GM19099 (cell line): ENCODE data around the gene MSRB1.

Source experiments
- POLR2A ChIP-seq: IDR thresholded peaks from 3 replicates; pipeline ENCODE4 v1.6.1; 2011; ENCODE audit warnings: low read depth; ENCODE audit not compliant: insufficient read length; ENCODE audit errors: extremely low read depth

MSRB1 gene

GRCh38 chr16:1903845-1904840 is 38.9 kb downstream of the MSRB1 start:
- no peak for TF ChIP-seq POLR2A

- TF ChIP-seq POLR2A, result no peak
These were observed 39.8 kb downstream of the MSRB1 start for GRCh38 chr16:1903220-1903574.

GRCh38 chr16:1902547-1903219 is 40.3 kb downstream of the MSRB1 start:
- no peak for TF ChIP-seq POLR2A

- TF ChIP-seq POLR2A, result no peak
These were observed 42.6 kb downstream of the MSRB1 start for GRCh38 chr16:1900452-1900774.

GRCh38 chr16:1899641-1900451 is 43.2 kb downstream of the MSRB1 start:
- no peak for TF ChIP-seq POLR2A

GRCh38 chr16:1895949-1896675 is 46.9 kb downstream of the MSRB1 start:
- no peak for TF ChIP-seq POLR2A

GRCh38 chr16:1895068-1895467 is 47.9 kb downstream of the MSRB1 start:
- no peak for TF ChIP-seq POLR2A

GRCh38 chr16:1890708-1891050 is 52.3 kb downstream of the MSRB1 start:
- TF ChIP-seq POLR2A, result no peak

GRCh38 chr16:1890024-1890707 is 52.8 kb downstream of the MSRB1 start:
- no peak for TF ChIP-seq POLR2A
